KMS-11 (cell line): Measurements from ENCODE around the gene FLG2.

Source experiments
- H2AFZ ChIP-seq: fragments of 200-600 bp; sonication (generic); 2 replicates; pipeline ENCODE4 v1.6.1; 2016; ENCODE audit warnings: antibody characterized with exemption, mixed run types, low read depth
- H3K27ac ChIP-seq: fragments of 200-600 bp; sonication (generic); 2 replicates; pipeline ENCODE4 v1.6.1; 2016; ENCODE audit warnings: mild to moderate bottlenecking, mixed run types
- H3K27me3 ChIP-seq: fragments of 200-600 bp; sonication (generic); 2 replicates; pipeline ENCODE4 v1.6.1; 2017; ENCODE audit warnings: mild to moderate bottlenecking, low read depth, mixed run types, moderate library complexity; ENCODE audit not compliant: insufficient read depth
- H3K36me3 ChIP-seq: fragments of 200-600 bp; sonication (generic); 2 replicates; pipeline ENCODE4 v1.6.1; 2017; ENCODE audit warnings: mild to moderate bottlenecking, mixed run types; ENCODE audit not compliant: insufficient read depth
- H3K4me1 ChIP-seq: fragments of 200-600 bp; sonication (generic); 2 replicates; pipeline ENCODE4 v1.6.1; 2016; ENCODE audit warnings: mild to moderate bottlenecking, low read depth, mixed run types; ENCODE audit not compliant: poor library complexity, severe bottlenecking
- H3K4me2 ChIP-seq: fragments of 200-600 bp; sonication (generic); 2 replicates; pipeline ENCODE4 v1.7.0; 2016; ENCODE audit warnings: mild to moderate bottlenecking, mixed run types
- H3K4me3 ChIP-seq: fragments of 200-600 bp; sonication (generic); IDR thresholded peaks from 2 replicates; pipeline ENCODE4 v1.6.1; 2017; ENCODE audit warnings: low read depth, low read length, mixed read lengths; ENCODE audit not compliant: insufficient read depth
- H3K79me2 ChIP-seq: fragments of 200-600 bp; sonication (generic); 2 replicates; pipeline ENCODE4 v1.6.1; 2016; ENCODE audit warnings: low read depth, mixed run types; ENCODE audit not compliant: insufficient read depth
- H3K9ac ChIP-seq: fragments of 200-600 bp; sonication (generic); 2 replicates; pipeline ENCODE4 v1.6.1; 2016; ENCODE audit warnings: mild to moderate bottlenecking, mixed run types
- H4K20me1 ChIP-seq: fragments of 200-600 bp; sonication (generic); 2 replicates; pipeline ENCODE4 v1.6.1; 2016; ENCODE audit warnings: mild to moderate bottlenecking, mixed run types; ENCODE audit not compliant: insufficient read depth
- TF ChIP-seq, protein P1 (sequence below): fragments of 200-600 bp; sonication (generic); conservative IDR thresholded peaks from 2 replicates; pipeline ENCODE4 v1.6.1; 2017; ENCODE audit warnings: low read depth, mild to moderate bottlenecking, antibody characterized with exemption, low read length, moderate library complexity, mixed read lengths

The FLG2 gene

DNA sequence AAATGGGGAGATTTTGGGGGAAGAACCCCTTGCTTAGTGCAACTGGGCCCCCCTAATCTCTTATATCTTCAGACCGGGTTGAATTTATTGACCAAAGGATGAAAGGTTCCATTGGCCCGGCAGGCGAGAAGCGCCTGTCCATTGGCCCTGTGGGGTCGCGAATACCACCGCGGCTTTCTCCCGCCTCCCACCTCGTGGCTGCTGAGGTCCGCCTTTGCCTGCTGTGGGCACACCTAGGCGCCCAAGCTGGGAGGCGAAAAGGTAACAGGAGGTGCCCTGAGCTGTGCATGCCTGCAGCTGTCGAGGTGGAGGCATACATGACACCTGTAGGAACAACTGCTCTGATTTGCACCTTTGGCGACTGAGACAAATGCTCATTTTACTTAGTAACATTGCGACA lies 21.1 kb upstream of the FLG2 start:
- no peaks in the 10 kb centered on the region for H3K27me3 ChIP-seq
- no peaks in the 10 kb centered on the region for H3K36me3 ChIP-seq

DNA sequence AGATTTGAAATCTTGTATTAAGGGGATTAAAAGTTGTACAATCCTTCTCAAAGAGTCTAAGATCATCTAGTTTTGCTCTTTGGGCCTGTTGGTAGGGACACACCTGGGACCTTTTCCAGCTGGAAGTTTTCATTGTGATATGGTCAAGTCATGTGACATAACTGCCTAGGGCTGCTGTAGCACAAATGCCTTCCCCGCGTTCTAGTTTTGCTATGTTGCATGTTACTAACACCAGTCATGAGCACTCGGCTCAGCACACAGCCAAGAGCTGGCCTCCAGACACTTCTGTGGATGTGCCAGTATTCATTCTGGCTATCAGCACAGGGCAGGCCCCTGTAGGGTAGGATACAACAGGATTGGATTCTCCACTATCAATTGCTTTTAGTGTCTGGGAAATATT lies 14.6 kb upstream of the FLG2 start:
- no peaks in the 10 kb centered on the region for H4K20me1 ChIP-seq
- H3K4me1 ChIP-seq = peaks cover 9% of the 10 kb centered on the region
- H3K4me3 ChIP-seq = no peak overlapping the region
- no peak overlapping the region for H2AFZ ChIP-seq
- no peak overlapping the region for H3K9ac ChIP-seq
- TF ChIP-seq, protein P1, sequence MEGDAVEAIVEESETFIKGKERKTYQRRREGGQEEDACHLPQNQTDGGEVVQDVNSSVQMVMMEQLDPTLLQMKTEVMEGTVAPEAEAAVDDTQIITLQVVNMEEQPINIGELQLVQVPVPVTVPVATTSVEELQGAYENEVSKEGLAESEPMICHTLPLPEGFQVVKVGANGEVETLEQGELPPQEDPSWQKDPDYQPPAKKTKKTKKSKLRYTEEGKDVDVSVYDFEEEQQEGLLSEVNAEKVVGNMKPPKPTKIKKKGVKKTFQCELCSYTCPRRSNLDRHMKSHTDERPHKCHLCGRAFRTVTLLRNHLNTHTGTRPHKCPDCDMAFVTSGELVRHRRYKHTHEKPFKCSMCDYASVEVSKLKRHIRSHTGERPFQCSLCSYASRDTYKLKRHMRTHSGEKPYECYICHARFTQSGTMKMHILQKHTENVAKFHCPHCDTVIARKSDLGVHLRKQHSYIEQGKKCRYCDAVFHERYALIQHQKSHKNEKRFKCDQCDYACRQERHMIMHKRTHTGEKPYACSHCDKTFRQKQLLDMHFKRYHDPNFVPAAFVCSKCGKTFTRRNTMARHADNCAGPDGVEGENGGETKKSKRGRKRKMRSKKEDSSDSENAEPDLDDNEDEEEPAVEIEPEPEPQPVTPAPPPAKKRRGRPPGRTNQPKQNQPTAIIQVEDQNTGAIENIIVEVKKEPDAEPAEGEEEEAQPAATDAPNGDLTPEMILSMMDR = no peak
- no peaks in the 10 kb centered on the region for H3K36me3 ChIP-seq
- H3K79me2 ChIP-seq = no peaks in the 10 kb centered on the region
- H3K27ac ChIP-seq = no peak overlapping the region
- H3K4me2 ChIP-seq = no peak overlapping the region
- no peaks in the 10 kb centered on the region for H3K27me3 ChIP-seq

More for the DNA sequence above, 21.1 kb upstream of the FLG2 start:
- Histone ChIP-seq H3K4me2 (no peak overlapping the region), H3K4me3 (no peak overlapping the region), H3K9ac (no peak overlapping the region), H3K79me2 (no peaks in the 10 kb centered on the region), H4K20me1 (no peaks in the 10 kb centered on the region), H3K4me1 (peaks cover 9% of the 10 kb centered on the region), H3K27ac (no peak overlapping the region), H2AFZ (no peak overlapping the region)
- TF ChIP-seq, protein P1 = no peak

DNA sequence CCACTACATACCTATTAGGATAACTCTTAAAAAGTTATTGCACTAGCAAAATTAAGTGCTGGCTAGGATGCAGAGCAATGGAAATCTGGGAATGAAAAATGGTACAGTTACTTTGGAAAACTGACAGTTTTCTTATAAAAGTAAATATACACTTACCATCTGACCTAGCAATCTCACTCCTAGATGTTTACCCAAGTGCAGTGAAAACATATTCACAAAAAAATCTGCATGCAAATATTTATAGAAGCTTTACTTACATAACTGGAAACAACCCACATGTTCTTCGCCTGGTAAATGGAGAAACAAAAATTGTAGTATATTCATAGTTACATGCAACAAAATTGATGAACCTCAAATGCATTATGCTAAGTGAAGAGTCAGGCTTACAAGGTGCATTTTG lies 12.9 kb upstream of the FLG2 start:
- no peaks in the 10 kb centered on the region for H3K27me3 ChIP-seq
- TF ChIP-seq, protein P1 = no peak

DNA sequence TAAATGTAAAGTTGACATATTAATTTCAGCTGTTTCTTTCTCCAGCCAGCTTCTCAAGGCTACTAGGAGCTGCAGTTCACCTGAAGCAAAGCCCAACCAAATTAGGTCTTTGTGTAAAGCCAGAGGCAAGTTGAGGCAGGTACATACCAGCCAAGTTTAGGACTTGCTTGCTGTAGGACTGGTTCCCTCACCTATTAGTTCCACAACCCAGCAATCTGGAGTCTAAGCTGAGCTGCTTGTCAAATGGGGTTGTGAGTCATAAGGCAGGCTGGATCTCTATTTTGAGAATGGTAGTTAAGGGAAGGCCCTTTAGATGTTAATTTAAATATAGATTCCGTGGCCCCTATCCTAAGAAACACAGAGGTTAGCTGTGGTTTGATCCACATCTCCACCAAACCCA lies 7.6 kb upstream of the FLG2 start:
- no peak overlapping the region for H3K9ac ChIP-seq
- no peaks in the 10 kb centered on the region for H3K27me3 ChIP-seq
- H3K4me3 ChIP-seq = no peak overlapping the region
- H4K20me1 ChIP-seq = no peaks in the 10 kb centered on the region
- H3K4me2 ChIP-seq = no peak overlapping the region
- TF ChIP-seq, protein P1 = no peak
- no peaks in the 10 kb centered on the region for H3K79me2 ChIP-seq
- H2AFZ ChIP-seq = no peak overlapping the region
- no peaks in the 10 kb centered on the region for H3K36me3 ChIP-seq
- H3K4me1 ChIP-seq = no peaks in the 10 kb centered on the region
- H3K27ac ChIP-seq = no peak overlapping the region

More for the DNA sequence above, 12.9 kb upstream of the FLG2 start:
- no peak overlapping the region for H2AFZ ChIP-seq
- peaks cover 9% of the 10 kb centered on the region for H3K4me1 ChIP-seq
- H3K27ac ChIP-seq = no peak overlapping the region
- no peak overlapping the region for H3K9ac ChIP-seq
- no peak overlapping the region for H3K4me3 ChIP-seq
- H3K36me3 ChIP-seq = no peaks in the 10 kb centered on the region
- no peaks in the 10 kb centered on the region for H4K20me1 ChIP-seq
- no peak overlapping the region for H3K4me2 ChIP-seq
- H3K79me2 ChIP-seq = no peaks in the 10 kb centered on the region
